B cell (primary cell): ENCODE data around the gene SERGEF. TPM values are rescaled to one million over a fixed set of nuclear protein-coding genes. Genes with fewer than 3 reads are reported as not detected.

Source experiments
- ATAC-seq: fragments of 200-7000 bp; cut with Tn5 transposase; one replicate; pipeline ENCODE4 v1.10.0; 2021; ENCODE audit warnings: low read depth, mild to moderate bottlenecking, moderate number of reproducible peaks, moderate library complexity
- CTCF ChIA-PET: fragments of 350-600 bp; sonication (Branson Sonifier 250); formaldehyde crosslinking; loops from one replicate; lab custom pipeline; 2021; ENCODE audit warnings: antibody characterized with exemption, inconsistent platforms; lab: Charles Lee
- POLR2A ChIA-PET: fragments of 350-600 bp; sonication (Branson Sonifier 250); formaldehyde crosslinking; loops from one replicate; lab custom pipeline; 2021; ENCODE audit warnings: antibody characterized with exemption; lab: Charles Lee
- DNase-seq: peaks from one replicate; pipeline ENCODE4 v3.0.0; 2013
- H2AFZ ChIP-seq: 2 replicates; pipeline ENCODE4 v1.6.1; 2012; ENCODE audit warnings: mild to moderate bottlenecking, low read depth, low read length; ENCODE audit not compliant: insufficient read depth, poor library complexity, severe bottlenecking
- H3K27ac ChIP-seq, 2 donors: 1 replicate in 1 of 2; 2 replicates in 1 of 2; pipeline ENCODE4 v1.5.1; 2012 to 2013; ENCODE audit warnings: low read length in 2 of 2, mild to moderate bottlenecking in 2 of 2, moderate library complexity in 1 of 2
- H3K27me3 ChIP-seq, 4 experiments: fragments of 200-600 bp in 1 of 4; sonication (generic) in 1 of 4; replicated peaks in 1 of 4; 1 replicate in 2 of 4; 2 replicates in 2 of 4; pipeline versions ENCODE4 v1.6.1 to v1.7.0; 2013 to 2016; ENCODE audit warnings: low read length in 3 of 4, mild to moderate bottlenecking in 2 of 4, mixed read lengths in 1 of 4, moderate library complexity in 1 of 4; ENCODE audit not compliant: insufficient read depth in 4 of 4, control insufficient read depth in 3 of 4; ENCODE audit errors: control extremely low read depth in 1 of 4
- H3K36me3 ChIP-seq, 2 experiments: replicated peaks in 1 of 2; 1 replicate in 1 of 2; 2 replicates in 1 of 2; pipeline versions ENCODE4 v1.6.1 to v1.7.1; 2013; ENCODE audit warnings: low read length in 1 of 2; ENCODE audit not compliant: insufficient read depth in 2 of 2, control insufficient read depth in 1 of 2; ENCODE audit errors: control extremely low read depth in 1 of 2, extremely low read depth in 1 of 2
- H3K4me1 ChIP-seq, 2 donors: fragments of 200-600 bp in 1 of 2; sonication (generic) in 1 of 2; 1 replicate in 1 of 2; 2 replicates in 1 of 2; pipeline versions ENCODE4 v1.5.1 to v1.6.1; 2013 to 2017; ENCODE audit warnings: low read length in 2 of 2; ENCODE audit not compliant: control insufficient read depth in 2 of 2, insufficient read depth in 2 of 2
- H3K4me2 ChIP-seq: replicated peaks from 2 replicates; pipeline ENCODE3; 2012; ENCODE audit warnings: mild to moderate bottlenecking, low read depth, low read length; ENCODE audit not compliant: poor library complexity, severe bottlenecking
- H3K4me3 ChIP-seq, 5 experiments: fragments of 200-600 bp in 1 of 5; sonication (generic) in 1 of 5; 1 replicate in 3 of 5; 2 replicates in 2 of 5; pipeline versions ENCODE4 v1.5.1 to v1.7.0; 2011 to 2016; ENCODE audit warnings: low read length in 4 of 5, mild to moderate bottlenecking in 4 of 5, low read depth in 2 of 5, control low read depth in 1 of 5, moderate library complexity in 1 of 5; ENCODE audit not compliant: insufficient read depth in 1 of 5; ENCODE audit errors: control extremely low read depth in 1 of 5, extremely low read depth in 1 of 5
- H3K79me2 ChIP-seq: fragments of 200-600 bp; sonication (generic); one replicate; pipeline ENCODE4 v1.6.0; 2016; ENCODE audit warnings: low read length; ENCODE audit not compliant: control insufficient read depth, insufficient read depth
- H3K9ac ChIP-seq: fragments of 200-600 bp; sonication (generic); 2 replicates; pipeline ENCODE4 v1.6.1; 2017; ENCODE audit warnings: mild to moderate bottlenecking, low read length, moderate library complexity
- H3K9me3 ChIP-seq, 3 donors: one replicate each; pipeline versions ENCODE4 v1.6.1 to v1.7.1; 2013; ENCODE audit warnings: low read length in 2 of 3; ENCODE audit not compliant: control insufficient read depth in 2 of 3, insufficient read depth in 1 of 3; ENCODE audit errors: control extremely low read depth in 1 of 3
- H4K20me1 ChIP-seq: 2 replicates; pipeline ENCODE4 v1.6.0; 2012; ENCODE audit warnings: mild to moderate bottlenecking, low read length; ENCODE audit not compliant: insufficient read depth, control insufficient read depth, poor library complexity, severe bottlenecking
- H3K27ac Mint-ChIP-seq: one replicate; pipeline ENCODE4 v1.8.0; 2021; ENCODE audit warnings: mixed read lengths
- H3K27me3 Mint-ChIP-seq: one replicate; pipeline ENCODE4 v1.8.0; 2021; ENCODE audit warnings: mixed read lengths
- H3K4me1 Mint-ChIP-seq: one replicate; pipeline ENCODE4 v1.8.0; 2021; ENCODE audit warnings: mixed read lengths
- H3K4me3 Mint-ChIP-seq: one replicate; pipeline ENCODE4 v1.8.0; 2021; ENCODE audit warnings: mixed read lengths
- H3K9me3 Mint-ChIP-seq: one replicate; pipeline ENCODE4 v1.8.0; 2022; ENCODE audit warnings: mixed read lengths; ENCODE audit not compliant: insufficient read depth
- EZH2 ChIP-seq: IDR thresholded peaks from 2 replicates; pipeline ENCODE4 v1.6.1; 2012; ENCODE audit warnings: borderline replicate concordance, low read depth, mild to moderate bottlenecking, moderate library complexity, low read length; ENCODE audit not compliant: insufficient read depth, poor library complexity, severe bottlenecking
- WGBS: methylation state at CpG from one replicate; pipeline ENCODE4 v1.1.5; 2013; ENCODE audit warnings: missing lambda C conversion rate; ENCODE audit not compliant: insufficient coverage; 5-methylcytosine and 5-hydroxymethylcytosine counted together
- intact Hi-C: fragments of 100-400 bp; cut with micrococcal nuclease; formaldehyde crosslinking; loops from one replicate; pipeline ENCODE4 v1.10.0; 2022
- polyA plus RNA-seq: library from polyadenylated mRNA; depleted of rRNA; stranded (reverse); fragments of >200 nt; gene quantifications from 2 replicates; pipeline ENCODE4 v1.2.3, GENCODE V29; 2012
- total RNA-seq, 2 donors: library from RNA; stranded (reverse); fragments of 120-200 nt in 1 of 2; gene quantifications; 1 replicate in 1 of 2; 2 replicates in 1 of 2; pipeline versions ENCODE4 v1.2.3 to v1.2.4, GENCODE V29; 2013 to 2022
- TF ChIP-seq, protein P1 (sequence below): fragments of 200-600 bp; IDR thresholded peaks from one replicate; pipeline ENCODE4 v1.8.0; 2022; ENCODE audit warnings: antibody characterized with exemption, mild to moderate bottlenecking

SERGEF gene
- total and polyA plus RNA-seq, 2 donors (not counting 1 experiment from before 2014, with no cell fraction given) = 24.2 to 54.3 TPM

- Histone ChIP-seq H3K36me3 (peaks cover 5 to 7% of the 10 kb centered on the region in 2 experiments), H4K20me1 (no peaks in the 10 kb centered on the region), H3K27me3 (no peaks in the 10 kb centered on the region), H3K4me1 (no peaks in the 10 kb centered on the region), H3K9me3 (no peaks in the 10 kb centered on the region), H3K9ac (no peak overlapping the region), H3K4me2 (no peak overlapping the region), H2AFZ (no peak overlapping the region), H3K4me3 (no peak overlapping the region), H3K27ac (no peak overlapping the region), H3K79me2 (no peaks in the 10 kb centered on the region)
- Mint-ChIP-seq H3K4me3 (no peak overlapping the region), H3K4me1 (peaks cover 5% of the 10 kb centered on the region), H3K27me3 (no peaks in the 10 kb centered on the region), H3K27ac (no peak overlapping the region), H3K9me3 (no peaks in the 10 kb centered on the region)
- ChIA-PET POLR2A (no interaction called here), CTCF (no interaction called here)
- TF ChIP-seq, protein P1, sequence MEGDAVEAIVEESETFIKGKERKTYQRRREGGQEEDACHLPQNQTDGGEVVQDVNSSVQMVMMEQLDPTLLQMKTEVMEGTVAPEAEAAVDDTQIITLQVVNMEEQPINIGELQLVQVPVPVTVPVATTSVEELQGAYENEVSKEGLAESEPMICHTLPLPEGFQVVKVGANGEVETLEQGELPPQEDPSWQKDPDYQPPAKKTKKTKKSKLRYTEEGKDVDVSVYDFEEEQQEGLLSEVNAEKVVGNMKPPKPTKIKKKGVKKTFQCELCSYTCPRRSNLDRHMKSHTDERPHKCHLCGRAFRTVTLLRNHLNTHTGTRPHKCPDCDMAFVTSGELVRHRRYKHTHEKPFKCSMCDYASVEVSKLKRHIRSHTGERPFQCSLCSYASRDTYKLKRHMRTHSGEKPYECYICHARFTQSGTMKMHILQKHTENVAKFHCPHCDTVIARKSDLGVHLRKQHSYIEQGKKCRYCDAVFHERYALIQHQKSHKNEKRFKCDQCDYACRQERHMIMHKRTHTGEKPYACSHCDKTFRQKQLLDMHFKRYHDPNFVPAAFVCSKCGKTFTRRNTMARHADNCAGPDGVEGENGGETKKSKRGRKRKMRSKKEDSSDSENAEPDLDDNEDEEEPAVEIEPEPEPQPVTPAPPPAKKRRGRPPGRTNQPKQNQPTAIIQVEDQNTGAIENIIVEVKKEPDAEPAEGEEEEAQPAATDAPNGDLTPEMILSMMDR = no peak
- TF ChIP-seq EZH2 = no peak
- ATAC-seq (no peak), DNase-seq (no peak)
- intact Hi-C loops = no loop called here
- WGBS = 89% methylated on average over 1 of the region's 2 CpGs
Measured at GRCh38 chr11:17878743-17879142, 134.1 kb downstream of the SERGEF start.

DNA sequence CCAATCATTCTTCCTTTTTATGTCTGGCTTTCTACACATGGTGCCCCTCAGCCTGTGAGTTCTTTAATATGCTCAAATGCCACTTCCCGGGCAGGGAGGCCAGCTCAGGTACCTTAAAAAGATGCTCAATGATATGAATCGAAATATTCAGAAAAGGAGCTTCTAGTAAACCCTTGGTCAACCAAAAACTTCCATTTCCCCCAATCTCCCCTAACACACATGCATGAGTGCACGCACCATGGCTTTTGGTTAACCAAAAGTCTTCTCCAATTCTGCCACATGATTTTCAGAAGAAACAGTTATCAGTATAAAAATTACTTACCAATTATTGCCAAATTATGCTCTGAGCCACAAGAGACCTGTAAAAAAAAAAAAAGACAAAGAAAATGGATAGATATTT lies 135.0 kb downstream of the SERGEF start:
- no peaks in the 10 kb centered on the region for H3K9me3 ChIP-seq
- no peak overlapping the region for H3K9ac ChIP-seq
- POLR2A ChIA-PET = no interaction called here
- no peak overlapping the region for H3K27ac ChIP-seq
- no peaks in the 10 kb centered on the region for H3K9me3 Mint-ChIP-seq
- DNase-seq = no peak
- H3K4me1 Mint-ChIP-seq = peaks cover 5% of the 10 kb centered on the region
- CTCF ChIA-PET = no interaction called here
- intact Hi-C loops = no loop called here
- no peak overlapping the region for H3K4me3 ChIP-seq
- no peak for ATAC-seq
- no peaks in the 10 kb centered on the region for H3K27me3 Mint-ChIP-seq
- no peaks in the 10 kb centered on the region for H3K79me2 ChIP-seq
- TF ChIP-seq, protein P1 = no peak
- TF ChIP-seq EZH2 = no peak
- no peaks in the 10 kb centered on the region for H3K27me3 ChIP-seq
- H3K4me1 ChIP-seq = no peaks in the 10 kb centered on the region
- H3K4me2 ChIP-seq = no peak overlapping the region
- no peak overlapping the region for H3K27ac Mint-ChIP-seq
- H4K20me1 ChIP-seq = no peaks in the 10 kb centered on the region
- 86% methylated on average over 1 of the region's 3 CpGs for WGBS
- peaks cover 5 to 7% of the 10 kb centered on the region in 2 experiments for H3K36me3 ChIP-seq
- H3K4me3 Mint-ChIP-seq = no peak overlapping the region
- no peak overlapping the region for H2AFZ ChIP-seq
